Effector CD8-positive, alpha-beta T cell (primary cell): Measurements from ENCODE around the gene COL11A1.
"Not testable (repeated sequence)": the region's sequence is repeated elsewhere in the genome, so short reads cannot be mapped to it uniquely, and the experiment has no call there.

Source experiments
- DNase-seq: peaks from one replicate; lab custom pipeline; 2025; lab: John Stamatoyannopoulos, UW
- total RNA-seq, 4 experiments: gene quantifications; one replicate each; lab custom pipeline; 2026; lab: John Stamatoyannopoulos, UW

COL11A1 gene
- total RNA-seq, result 0 to 0.27 (median 0) reads per million in 4 experiments

DNA sequence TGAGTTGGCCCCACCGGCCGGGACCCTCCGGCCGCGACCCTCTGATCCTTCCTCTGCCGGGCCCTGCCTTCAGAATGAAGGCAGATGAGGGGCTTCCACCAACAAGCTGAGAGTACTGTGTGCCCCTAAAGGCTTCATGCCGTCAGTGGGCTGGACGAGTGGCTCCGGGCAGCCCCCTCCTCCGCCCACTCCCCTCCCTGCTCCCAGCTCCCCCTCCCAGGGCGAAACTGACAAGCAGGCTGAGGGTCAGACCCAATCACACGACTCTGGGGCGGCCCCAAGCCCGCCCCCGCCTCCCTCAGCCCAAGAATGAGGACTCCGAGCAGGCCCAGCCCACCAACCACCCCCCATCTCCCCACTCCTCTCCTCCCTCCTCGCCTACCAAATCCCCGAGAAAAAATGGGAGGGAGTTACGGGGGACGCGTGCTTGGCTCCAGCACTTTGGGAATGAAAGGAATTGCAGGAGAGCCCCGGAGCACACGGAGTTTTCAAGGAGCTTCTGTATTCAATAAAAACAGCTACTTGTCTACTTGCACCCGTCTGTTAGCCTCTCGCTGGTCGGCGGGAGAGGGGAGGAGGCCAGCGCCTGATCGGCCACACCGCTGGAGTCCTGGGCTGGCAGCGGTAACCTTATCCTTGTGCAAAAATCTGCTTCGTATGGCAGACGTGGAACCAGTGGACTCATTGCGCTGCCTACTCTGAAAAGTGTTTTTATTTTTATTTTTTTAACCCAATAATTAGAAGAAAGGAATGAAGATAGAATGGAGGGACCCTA lies at the start of gene COL11A1:
Gene COL11A1, minus strand, starts transcription at position 147 of the 775 bp plus-strand sequence. CDS start 344 bp downstream, outside the sequence.
- DNase-seq, result no peak

- DNase-seq, result no peak
These were observed 48.6 kb upstream of the COL11A1 start for GRCh38 chr1:103156966-103157365.

DNA sequence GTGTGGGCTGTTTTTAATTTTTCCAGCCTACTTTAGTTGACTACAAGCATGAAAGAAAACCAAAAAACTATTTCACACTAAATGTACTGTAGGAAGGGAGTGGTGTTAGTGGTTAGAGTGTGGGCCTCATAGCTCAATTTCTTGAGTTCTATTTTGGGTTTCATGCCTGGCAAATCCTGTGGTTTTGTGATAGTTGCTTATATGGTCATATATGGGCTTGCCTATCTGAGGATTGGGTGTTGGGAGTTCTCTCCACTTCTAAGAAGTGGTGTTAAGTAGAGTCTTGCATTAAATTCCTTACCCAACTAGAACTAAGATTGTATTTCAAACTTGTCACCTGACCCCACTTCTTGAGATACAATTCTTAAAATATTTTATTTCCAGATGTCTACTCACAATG lies 37.8 kb upstream of the COL11A1 start:
- no peak for DNase-seq

DNA sequence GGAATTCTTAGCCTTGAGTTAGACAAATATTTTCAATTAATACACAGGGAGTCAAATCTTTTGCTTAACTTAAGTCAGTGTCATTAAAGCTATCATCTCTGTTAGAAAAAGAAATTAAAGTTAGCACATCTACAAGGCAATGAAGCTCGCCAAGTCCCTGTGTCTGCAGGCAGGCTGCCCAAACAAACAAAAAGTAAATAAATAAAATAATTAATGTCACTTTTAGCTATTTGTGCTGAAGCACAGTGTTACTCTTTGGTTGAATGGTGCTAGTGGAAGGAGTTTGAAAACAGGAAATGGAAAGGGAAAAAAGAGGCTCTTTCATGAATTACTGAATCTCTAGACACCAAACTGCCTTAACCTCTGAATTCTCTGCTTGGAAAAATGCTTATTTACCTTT lies 37.1 kb upstream of the COL11A1 start:
- DNase-seq, result no peak

GRCh38 chr1:103144681-103145080 lies 36.4 kb upstream of the COL11A1 start:
- DNase-seq, result no peak

DNA sequence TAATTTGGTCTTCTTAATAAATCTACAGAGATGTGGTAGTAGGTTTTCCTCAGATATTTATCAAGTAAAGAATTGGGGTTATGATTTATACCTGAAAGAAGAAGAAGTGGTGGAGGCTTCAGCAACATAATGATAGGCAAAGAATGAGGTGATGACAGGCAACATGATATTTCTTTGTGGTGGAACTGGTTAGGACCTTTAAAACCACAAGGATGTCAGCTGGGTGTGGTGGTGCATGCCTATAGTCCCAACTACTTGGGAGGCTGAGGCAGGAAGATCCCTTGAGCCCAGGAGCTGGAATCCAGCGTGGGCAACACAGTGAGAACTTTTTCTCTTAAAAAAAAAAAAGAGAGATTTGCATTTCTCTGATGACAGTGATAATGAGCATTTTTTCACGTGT lies 34.1 kb upstream of the COL11A1 start:
- DNase-seq, result no peak

- no peak for DNase-seq
These were observed 21.5 kb upstream of the COL11A1 start for GRCh38 chr1:103129796-103130195.

- no peak for DNase-seq
These were observed 20.9 kb upstream of the COL11A1 start for GRCh38 chr1:103129255-103129654.

- not testable (repeated sequence) for DNase-seq
These were observed 19.9 kb upstream of the COL11A1 start for GRCh38 chr1:103128256-103128655.

- DNase-seq, result no peak
These were observed 16.9 kb upstream of the COL11A1 start for GRCh38 chr1:103125219-103125618.

DNA sequence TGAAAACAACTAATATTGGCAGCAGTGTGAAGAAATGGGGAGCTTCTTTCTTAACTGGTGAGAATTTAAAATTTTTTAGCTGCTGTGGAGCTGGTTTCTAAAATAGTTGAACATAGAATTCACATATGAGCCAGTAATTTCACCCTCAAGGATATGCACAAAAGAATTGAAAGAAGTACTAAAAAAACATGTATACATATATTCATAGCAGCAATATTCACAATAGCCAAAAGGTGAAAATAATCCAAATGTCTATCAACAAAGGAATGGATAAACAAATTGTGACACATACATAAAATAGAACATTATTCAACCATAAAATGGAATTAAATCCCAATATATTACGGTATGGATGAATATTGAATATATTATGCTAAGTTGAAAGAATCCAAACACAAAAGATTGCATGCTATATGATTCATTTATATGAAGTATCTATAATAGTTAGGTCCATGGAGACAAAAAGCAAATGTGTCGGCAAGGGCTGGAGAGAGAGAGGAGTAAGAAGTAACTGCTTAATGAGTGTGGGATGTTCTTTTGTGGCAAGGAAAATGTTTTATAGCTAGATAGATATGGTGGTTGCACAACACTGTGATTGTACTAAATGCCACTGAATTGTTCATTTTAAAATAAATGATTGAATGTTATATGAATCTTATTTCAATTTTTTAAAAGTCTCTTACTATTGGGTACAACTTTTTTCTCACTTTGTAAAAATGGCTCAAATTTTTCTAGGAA lies 14.8 kb upstream of the COL11A1 start:
- DNase-seq, result no peak

DNA sequence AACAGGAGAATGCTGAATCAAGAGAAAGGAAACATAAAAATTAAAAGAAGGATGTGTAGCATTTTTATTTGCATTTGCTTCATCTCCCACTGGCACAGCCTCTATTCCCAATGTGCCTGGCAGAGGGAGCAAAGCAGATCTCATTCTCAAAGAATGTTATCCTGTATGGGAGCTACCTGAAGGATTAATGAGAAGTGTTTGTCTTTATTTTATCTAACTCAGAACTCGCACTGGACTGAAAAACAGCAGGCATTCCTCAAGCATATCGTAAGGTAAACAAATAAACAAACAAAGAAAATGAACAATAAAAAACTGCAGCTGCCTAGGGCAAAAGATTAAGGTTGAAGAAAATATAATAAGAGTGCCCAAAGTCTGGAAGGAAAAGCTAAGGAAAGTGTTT lies 12.7 kb upstream of the COL11A1 start:
- DNase-seq, result no peak

GRCh38 chr1:103112546-103112945 lies 4.2 kb upstream of the COL11A1 start:
- DNase-seq, result no peak

- DNase-seq, result no peak
These were observed 3.6 kb upstream of the COL11A1 start for GRCh38 chr1:103111926-103112325.

DNA sequence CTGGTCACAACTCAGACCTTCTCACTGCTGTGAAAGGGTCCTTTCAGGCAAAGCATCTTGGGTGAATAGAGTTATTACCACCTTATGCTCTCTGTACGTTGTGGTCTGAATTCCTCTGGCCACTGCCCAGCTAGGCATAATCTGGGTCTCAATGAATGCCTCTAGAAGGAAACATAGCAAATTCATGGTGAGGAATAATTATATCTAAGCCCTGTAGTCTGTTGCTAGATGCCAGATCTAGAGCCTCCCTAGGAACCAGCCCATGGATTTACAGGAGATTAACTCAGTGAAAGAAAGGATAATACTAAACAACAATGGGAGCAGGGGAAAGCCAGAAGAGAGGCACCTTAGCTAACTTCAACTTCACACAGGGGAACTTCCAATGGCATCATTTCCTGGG lies 2.4 kb upstream of the COL11A1 start:
- no peak for DNase-seq

DNA sequence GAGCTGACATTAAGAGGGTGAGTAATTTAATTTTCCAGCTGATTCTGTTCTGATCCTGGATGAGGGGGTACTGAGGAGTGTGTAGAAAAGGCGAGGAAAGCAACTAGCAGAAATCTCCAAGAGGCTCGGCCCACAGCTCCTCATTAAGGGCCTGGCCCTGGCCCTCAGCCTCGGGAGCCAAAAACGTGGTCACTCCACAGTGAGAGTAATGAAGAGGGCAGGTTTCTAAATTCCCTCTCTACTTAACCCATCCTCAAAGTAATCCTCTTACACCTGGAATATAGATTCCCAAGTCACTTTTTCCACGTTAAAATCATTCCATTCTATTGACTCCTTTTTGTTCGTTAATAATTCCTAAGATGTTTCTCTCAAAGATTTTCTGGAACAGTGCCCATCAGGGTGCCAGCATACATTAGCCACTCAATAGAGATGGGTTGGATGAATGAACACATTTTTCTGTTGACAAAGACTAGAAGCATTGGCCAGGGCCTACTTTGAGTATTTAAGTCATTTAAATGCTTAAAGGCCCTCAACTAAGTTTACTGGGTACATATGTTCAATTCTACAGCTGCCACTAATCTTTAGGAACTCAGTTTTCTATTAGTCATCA lies 1.1 kb upstream of the COL11A1 start:
- DNase-seq, result no peak

GRCh38 chr1:103107741-103108375 lies 464 bp downstream of the COL11A1 start:
- no peak for DNase-seq

- no peak for DNase-seq
These were observed 1.6 kb downstream of the COL11A1 start for GRCh38 chr1:103106426-103107341.

- DNase-seq, result no peak
These were observed 6.9 kb downstream of the COL11A1 start for GRCh38 chr1:103101399-103101798.

DNA sequence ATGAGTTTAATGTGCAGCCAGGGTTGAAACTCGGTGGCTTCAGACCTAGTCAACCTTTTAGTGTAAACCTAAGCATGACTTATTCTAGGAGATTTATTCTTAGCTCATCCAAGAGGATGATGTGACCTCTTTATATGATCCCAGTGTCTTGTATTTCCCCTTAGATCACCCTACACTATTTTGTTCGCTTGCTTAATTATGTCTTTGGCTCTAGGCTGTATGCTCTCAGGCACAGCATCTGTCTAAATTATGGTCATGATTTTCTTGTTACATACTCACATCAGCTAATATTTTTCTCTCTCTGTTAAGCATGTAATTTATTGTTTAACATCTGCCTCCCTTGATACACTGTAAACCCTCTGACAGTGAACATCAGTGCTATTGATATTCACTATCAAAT lies 19.1 kb downstream of the COL11A1 start:
- DNase-seq, result no peak

GRCh38 chr1:103087256-103087655 lies 21.1 kb downstream of the COL11A1 start:
- no peak for DNase-seq
